HepG2 (cell line): ENCODE data around the gene RPUSD4. TPM values are rescaled to one million over a fixed set of nuclear protein-coding genes. Genes with fewer than 3 reads are reported as not detected.

ENCODE experiments used
- BCL6 ChIP-seq: IDR thresholded peaks from 2 replicates; pipeline ENCODE4 v1.6.1; 2016; ENCODE audit warnings: missing genetic modification reagents, missing compliant biosample characterization
- BORCS8-MEF2B ChIP-seq: sonication (generic); formaldehyde crosslinking; IDR thresholded peaks from 2 replicates; pipeline ENCODE4 v1.8.0; 2022; ENCODE audit warnings: mild to moderate bottlenecking, missing genetic modification reagents
- CBX5 ChIP-seq: sonication (generic); formaldehyde crosslinking; IDR thresholded peaks from 2 replicates; pipeline ENCODE4 v1.4.0; 2020; ENCODE audit warnings: missing genetic modification reagents, borderline replicate concordance
- HES4 ChIP-seq: sonication (generic); formaldehyde crosslinking; IDR thresholded peaks from 2 replicates; pipeline ENCODE4 v1.9.0; 2021; ENCODE audit warnings: mild to moderate bottlenecking, missing genetic modification reagents, borderline replicate concordance
- HINFP ChIP-seq: sonication (generic); formaldehyde crosslinking; IDR thresholded peaks from 2 replicates; pipeline ENCODE4 v1.4.0; 2020; ENCODE audit warnings: low read depth, mild to moderate bottlenecking, missing genetic modification reagents
- KLF6 ChIP-seq: IDR thresholded peaks from 2 replicates; pipeline ENCODE4 v1.8.0; 2016; ENCODE audit warnings: missing biosample characterization, missing genetic modification reagents
- NCOA5 ChIP-seq: sonication (generic); formaldehyde crosslinking; IDR thresholded peaks from 2 replicates; pipeline ENCODE4 v1.4.0; 2020; ENCODE audit warnings: missing genetic modification reagents
- PRPF4 ChIP-seq: fragments of 200-400 bp; formaldehyde crosslinking; IDR thresholded peaks from 2 replicates; pipeline ENCODE4 v1.6.1; 2016; ENCODE audit warnings: low read length, low read depth; ENCODE audit not compliant: poor library complexity, severe bottlenecking
- REPIN1 ChIP-seq: sonication (generic); formaldehyde crosslinking; IDR thresholded peaks from 2 replicates; pipeline ENCODE4 v1.8.0; 2022; ENCODE audit warnings: missing genetic modification reagents, low read depth, mild to moderate bottlenecking, borderline replicate concordance
- TCF7 ChIP-seq: sonication (generic); IDR thresholded peaks from 2 replicates; pipeline ENCODE4 v1.6.1; 2016; ENCODE audit warnings: antibody characterized with exemption, low read depth
- ZBTB33 ChIP-seq: sonication (generic); formaldehyde crosslinking; IDR thresholded peaks from 2 replicates; pipeline ENCODE4 v1.4.0; 2020; ENCODE audit warnings: missing genetic modification reagents
- ZNF263 ChIP-seq: sonication (generic); formaldehyde crosslinking; IDR thresholded peaks from 2 replicates; pipeline ENCODE4 v1.4.0; 2020; ENCODE audit warnings: missing genetic modification reagents
- ZNF549 ChIP-seq: sonication (generic); formaldehyde crosslinking; IDR thresholded peaks from 2 replicates; pipeline ENCODE4 v1.5.0; 2020; ENCODE audit warnings: missing genetic modification reagents
- ZNF557 ChIP-seq: sonication (generic); formaldehyde crosslinking; IDR thresholded peaks from 2 replicates; pipeline ENCODE4 v1.4.0; 2020; ENCODE audit warnings: missing genetic modification reagents
- ZNF75D ChIP-seq: sonication (generic); formaldehyde crosslinking; IDR thresholded peaks from 2 replicates; pipeline ENCODE4 v1.8.1; 2023; ENCODE audit warnings: missing genetic modification reagents, mild to moderate bottlenecking, borderline replicate concordance
- ZNF768 ChIP-seq: sonication (generic); formaldehyde crosslinking; IDR thresholded peaks from 2 replicates; pipeline ENCODE4 v1.4.0; 2020; ENCODE audit warnings: missing genetic modification reagents
- polyA plus RNA-seq, 8 experiments: library from polyadenylated mRNA; depleted of rRNA in 3 of 8; stranded (reverse) in 7 of 8; unstranded in 1 of 8; fragments of >200 nt; fragmentation: Illumina TruSeq in 4 of 8; extraction: Trizol in 4 of 8; gene quantifications; 2 replicates each; pipeline versions ENCODE4 v1.2.1 to v1.2.3, GENCODE V29; 2011 to 2016; ENCODE audit warnings: low read depth in 4 of 8, missing spikeins in 1 of 8, mixed read lengths in 1 of 8; ENCODE audit not compliant: insufficient read depth in 1 of 8
- total RNA-seq, 5 experiments: library from RNA; depleted of rRNA; stranded (reverse); fragments of >200 nt; fragmentation: Illumina TruSeq; extraction: Trizol; gene quantifications; 2 replicates each; pipeline ENCODE4 v1.2.3, GENCODE V29; 2016; ENCODE audit warnings: low read depth in 1 of 5
- TF ChIP-seq, protein P1 (sequence below): sonication (generic); formaldehyde crosslinking; IDR thresholded peaks from one replicate; pipeline ENCODE4 v1.5.1; 2020; ENCODE audit warnings: mild to moderate bottlenecking, missing genetic modification reagents; ENCODE audit errors: not compliant biosample characterization
- TF ChIP-seq, protein P2 (sequence below): sonication (generic); formaldehyde crosslinking; IDR thresholded peaks from 2 replicates; pipeline ENCODE4 v1.4.0; 2020; ENCODE audit warnings: mild to moderate bottlenecking, missing genetic modification reagents

The RPUSD4 gene
- total and polyA plus RNA-seq, 2 of the 13 experiments (the other 11 are each of a cell fraction or from before 2014, with no cell fraction given) = 45.0 to 52.9 TPM

DNA sequence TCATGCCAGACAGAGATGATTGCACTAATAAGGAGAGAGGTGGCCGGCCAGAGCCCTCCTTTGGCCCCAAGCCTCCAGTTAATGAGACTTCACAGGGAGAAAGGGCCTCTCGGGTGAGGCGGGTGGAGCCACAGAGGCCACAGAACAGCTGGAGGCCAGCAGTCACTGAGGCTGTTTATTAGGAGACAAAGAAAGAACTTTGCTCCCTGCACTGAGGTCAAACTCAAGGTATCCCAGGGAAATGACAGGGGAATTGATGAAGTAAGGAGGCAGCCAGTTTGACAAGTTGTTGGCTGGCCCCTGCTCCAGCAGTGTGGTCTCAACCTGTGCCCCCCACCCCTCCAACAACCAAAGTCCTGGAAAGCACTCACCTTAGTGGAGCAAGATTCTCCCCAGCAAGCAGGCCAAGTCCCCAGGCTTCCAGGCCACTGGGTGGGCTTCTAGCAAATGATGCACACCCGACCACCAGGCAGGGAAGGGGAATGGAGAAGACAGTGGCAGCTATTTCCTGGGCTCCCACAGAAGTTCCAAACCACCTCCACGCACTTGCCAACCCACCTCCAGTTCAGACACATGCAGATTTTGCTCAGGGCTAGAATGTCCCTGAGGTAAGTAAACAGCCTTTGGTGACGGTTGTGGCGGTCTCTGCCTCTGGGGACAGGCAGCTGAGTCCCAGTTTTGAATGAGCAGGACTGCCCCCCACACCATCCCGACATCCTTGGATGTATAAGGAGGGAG is 53.2 kb downstream of the RPUSD4 start (continued):
- TF ChIP-seq, protein P1, sequence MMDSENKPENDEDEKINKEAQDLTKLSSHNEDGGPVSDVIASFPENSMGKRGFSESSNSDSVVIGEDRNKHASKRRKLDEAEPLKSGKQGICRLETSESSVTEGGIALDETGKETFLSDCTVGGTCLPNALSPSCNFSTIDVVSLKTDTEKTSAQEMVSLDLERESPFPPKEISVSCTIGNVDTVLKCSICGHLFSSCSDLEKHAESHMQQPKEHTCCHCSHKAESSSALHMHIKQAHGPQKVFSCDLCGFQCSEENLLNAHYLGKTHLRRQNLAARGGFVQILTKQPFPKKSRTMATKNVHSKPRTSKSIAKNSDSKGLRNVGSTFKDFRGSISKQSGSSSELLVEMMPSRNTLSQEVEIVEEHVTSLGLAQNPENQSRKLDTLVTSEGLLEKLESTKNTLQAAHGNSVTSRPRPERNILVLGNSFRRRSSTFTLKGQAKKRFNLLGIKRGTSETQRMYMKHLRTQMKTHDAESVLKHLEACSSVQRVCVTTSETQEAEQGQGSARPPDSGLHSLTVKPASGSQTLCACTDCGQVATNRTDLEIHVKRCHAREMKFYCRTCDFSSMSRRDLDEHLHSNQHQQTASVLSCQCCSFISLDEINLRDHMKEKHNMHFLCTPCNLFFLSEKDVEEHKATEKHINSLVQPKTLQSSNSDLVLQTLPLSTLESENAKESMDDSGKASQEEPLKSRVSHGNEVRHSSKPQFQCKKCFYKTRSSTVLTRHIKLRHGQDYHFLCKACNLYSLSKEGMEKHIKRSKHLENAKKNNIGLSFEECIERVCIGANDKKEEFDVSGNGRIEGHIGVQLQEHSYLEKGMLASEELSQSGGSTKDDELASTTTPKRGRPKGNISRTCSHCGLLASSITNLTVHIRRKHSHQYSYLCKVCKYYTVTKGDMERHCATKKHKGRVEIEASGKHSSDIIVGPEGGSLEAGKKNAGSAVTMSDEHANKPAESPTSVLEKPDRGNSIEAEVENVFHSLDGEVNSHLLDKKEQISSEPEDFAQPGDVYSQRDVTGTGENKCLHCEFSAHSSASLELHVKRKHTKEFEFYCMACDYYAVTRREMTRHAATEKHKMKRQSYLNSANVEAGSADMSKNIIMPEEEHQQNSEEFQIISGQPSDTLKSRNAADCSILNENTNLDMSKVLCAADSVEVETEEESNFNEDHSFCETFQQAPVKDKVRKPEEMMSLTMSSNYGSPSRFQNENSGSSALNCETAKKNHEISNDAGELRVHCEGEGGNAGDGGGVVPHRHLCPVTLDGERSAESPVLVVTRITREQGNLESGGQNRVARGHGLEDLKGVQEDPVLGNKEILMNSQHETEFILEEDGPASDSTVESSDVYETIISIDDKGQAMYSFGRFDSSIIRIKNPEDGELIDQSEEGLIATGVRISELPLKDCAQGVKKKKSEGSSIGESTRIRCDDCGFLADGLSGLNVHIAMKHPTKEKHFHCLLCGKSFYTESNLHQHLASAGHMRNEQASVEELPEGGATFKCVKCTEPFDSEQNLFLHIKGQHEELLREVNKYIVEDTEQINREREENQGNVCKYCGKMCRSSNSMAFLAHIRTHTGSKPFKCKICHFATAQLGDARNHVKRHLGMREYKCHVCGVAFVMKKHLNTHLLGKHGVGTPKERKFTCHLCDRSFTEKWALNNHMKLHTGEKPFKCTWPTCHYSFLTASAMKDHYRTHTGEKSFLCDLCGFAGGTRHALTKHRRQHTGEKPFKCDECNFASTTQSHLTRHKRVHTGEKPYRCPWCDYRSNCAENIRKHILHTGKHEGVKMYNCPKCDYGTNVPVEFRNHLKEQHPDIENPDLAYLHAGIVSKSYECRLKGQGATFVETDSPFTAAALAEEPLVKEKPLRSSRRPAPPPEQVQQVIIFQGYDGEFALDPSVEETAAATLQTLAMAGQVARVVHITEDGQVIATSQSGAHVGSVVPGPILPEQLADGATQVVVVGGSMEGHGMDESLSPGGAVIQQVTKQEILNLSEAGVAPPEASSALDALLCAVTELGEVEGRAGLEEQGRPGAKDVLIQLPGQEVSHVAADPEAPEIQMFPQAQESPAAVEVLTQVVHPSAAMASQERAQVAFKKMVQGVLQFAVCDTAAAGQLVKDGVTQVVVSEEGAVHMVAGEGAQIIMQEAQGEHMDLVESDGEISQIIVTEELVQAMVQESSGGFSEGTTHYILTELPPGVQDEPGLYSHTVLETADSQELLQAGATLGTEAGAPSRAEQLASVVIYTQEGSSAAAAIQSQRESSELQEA (CRISPR knock-in tag) = no peak
- TF ChIP-seq HINFP (CRISPR knock-in tag) = no peak
- no peak for TF ChIP-seq CBX5 (CRISPR knock-in tag)
- peak; percentile 69 for TF ChIP-seq BCL6 (CRISPR knock-in tag)
- TF ChIP-seq BORCS8-MEF2B = no peak
- no peak for TF ChIP-seq ZNF263 (CRISPR knock-in tag)
- TF ChIP-seq ZNF75D = no peak
- TF ChIP-seq HES4 (CRISPR knock-in tag) = no peak
- TF ChIP-seq KLF6 = no peak
- 0 out of 2 replicates have a peak, but pooled peaks have one; percentile 31 for TF ChIP-seq TCF7
- TF ChIP-seq REPIN1 (CRISPR knock-in tag) = no peak; the same call in 1 of the 2 replicates
- TF ChIP-seq PRPF4 = no peak
- no peak for TF ChIP-seq ZNF549 (CRISPR knock-in tag)
- no peak for TF ChIP-seq ZBTB33
- TF ChIP-seq, protein P2, sequence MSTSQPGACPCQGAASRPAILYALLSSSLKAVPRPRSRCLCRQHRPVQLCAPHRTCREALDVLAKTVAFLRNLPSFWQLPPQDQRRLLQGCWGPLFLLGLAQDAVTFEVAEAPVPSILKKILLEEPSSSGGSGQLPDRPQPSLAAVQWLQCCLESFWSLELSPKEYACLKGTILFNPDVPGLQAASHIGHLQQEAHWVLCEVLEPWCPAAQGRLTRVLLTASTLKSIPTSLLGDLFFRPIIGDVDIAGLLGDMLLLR (CRISPR knock-in tag) = no peak
- TF ChIP-seq NCOA5 (CRISPR knock-in tag) = no peak
- TF ChIP-seq ZNF557 (CRISPR knock-in tag) = no peak
- no peak for TF ChIP-seq ZNF768 (CRISPR knock-in tag)
